Gastrocnemius medialis (tissue), 4 donors: ENCODE measurements around the gene CREBBP. TPM values are rescaled to one million over a fixed set of nuclear protein-coding genes. Genes with fewer than 3 reads are reported as not detected.
A peak's percentile ranks its signal among the peaks of the same experiment; 100 is the strongest.

Experiments
- ATAC-seq, 2 donors: fragments of 150-250 bp; one replicate each; pipeline ENCODE4 v1.9.1; 2016
- DNase-seq, 2 donors: peaks; one replicate each; pipeline ENCODE4 v3.0.0-alpha.2; 2019
- H3K27ac ChIP-seq, 4 donors: fragments of 200-600 bp; sonication (generic); 1 replicate in 1 of 4; 2 replicates in 3 of 4; pipeline ENCODE4 v1.5.1; 2016 to 2018; ENCODE audit warnings: mild to moderate bottlenecking in 2 of 4, moderate library complexity in 1 of 4
- H3K27me3 ChIP-seq, 3 donors: fragments of 200-600 bp; sonication (generic) in 2 of 3; 1 replicate in 1 of 3; 2 replicates in 2 of 3; pipeline versions ENCODE4 v1.5.1 to v1.6.0; 2016 to 2019; ENCODE audit warnings: mild to moderate bottlenecking in 1 of 3, moderate library complexity in 1 of 3
- H3K36me3 ChIP-seq, 2 donors: fragments of 200-600 bp; sonication (generic) in 1 of 2; one replicate each; pipeline ENCODE4 v1.5.1; 2017 to 2018
- H3K4me1 ChIP-seq, 2 donors: fragments of 200-600 bp; sonication (generic) in 1 of 2; one replicate each; pipeline ENCODE4 v1.5.1; 2016 to 2017; ENCODE audit warnings: mild to moderate bottlenecking in 2 of 2
- H3K4me3 ChIP-seq, 4 donors: fragments of 200-600 bp; sonication (generic) in 3 of 4; 1 replicate in 1 of 4; 2 replicates in 3 of 4; pipeline ENCODE4 v1.5.1; 2016 to 2019; ENCODE audit warnings: mild to moderate bottlenecking in 2 of 4
- H3K9me3 ChIP-seq, 3 donors: fragments of 200-600 bp; sonication (generic) in 2 of 3; 1 replicate in 1 of 3; 2 replicates in 2 of 3; pipeline ENCODE4 v1.5.1; 2016 to 2019
- CTCF ChIP-seq, 5 experiments: fragments of 450-650 bp in 3 of 5; fragments of 200-600 bp in 2 of 5; sonication (generic) in 2 of 5; IDR thresholded peaks in 4 of 5; conservative IDR thresholded peaks in 1 of 5; 1 replicate in 4 of 5; 2 replicates in 1 of 5; pipeline ENCODE4 v1.5.1; 2016 to 2019; ENCODE audit warnings: antibody characterized with exemption in 5 of 5, mild to moderate bottlenecking in 3 of 5, moderate library complexity in 3 of 5
- POLR2A ChIP-seq, 2 donors: fragments of 450-650 bp; IDR thresholded peaks; one replicate each; pipeline ENCODE4 v1.6.1; 2017; ENCODE audit warnings: antibody characterized with exemption in 2 of 2, mild to moderate bottlenecking in 2 of 2, moderate library complexity in 2 of 2
- in situ Hi-C, 4 donors: fragments of 200-750 bp; cut with MboI; loops; one replicate each; pipeline versions ENCODE4 v1.15.0 to v1.8.0; 2017; ENCODE audit warnings: low sequenced_read_pairs in 4 of 4
- intact Hi-C: fragments of 100-400 bp; cut with DNase I; formaldehyde crosslinking; loops from one replicate; pipeline ENCODE4 v1.15.1; 2023; ENCODE audit warnings: low total_unique reads
- total RNA-seq, 4 donors: library from RNA; depleted of rRNA; stranded (reverse); fragments of >200 nt; gene quantifications; one replicate each; pipeline versions ENCODE4 v1.1.0 to v1.2.3, GENCODE V29; 2016

Gene CREBBP
- total RNA-seq, 4 donors from 2014 or later = 39.8 to 61.3 (median 53.5) TPM

- no peaks in the 10 kb centered on the region for H3K9me3 ChIP-seq
- in situ Hi-C loops (no loop called here), intact Hi-C loops (no loop called here)
- H3K4me1 ChIP-seq = peaks cover 32% of the 10 kb centered on the region in 2 donors
- no peaks in the 10 kb centered on the region for H3K27me3 ChIP-seq
- H3K27ac ChIP-seq = peak overlapping the region in 3 of 4 donors; percentile 51 to 70 (median 55)
- peaks cover 0 to 61% of the 10 kb centered on the region in 2 donors for H3K36me3 ChIP-seq
- DNase-seq = no peak
- H3K4me3 ChIP-seq = no peak overlapping the region
- TF ChIP-seq POLR2A (IDR thresholded peaks at IDR 0.05) = no peak
- TF ChIP-seq CTCF (IDR thresholded peaks at IDR 0.05 in 4 of 5, conservative IDR thresholded peaks at IDR 0.05 in 1 of 5) = no peak
- no peak for ATAC-seq
Observed at GRCh38 chr16:3754081-3754703, 126.3 kb downstream of the CREBBP start.

- TF ChIP-seq CTCF (IDR thresholded peaks at IDR 0.05 in 4 of 5, conservative IDR thresholded peaks at IDR 0.05 in 1 of 5) (peak; percentile 26 to 57 (median 35)), POLR2A (IDR thresholded peaks at IDR 0.05) (no peak)
- Histone ChIP-seq H3K4me1 (peaks cover 32 to 37% of the 10 kb centered on the region in 2 donors), H3K27ac (peak overlapping the region; percentile 35 to 70 (median 53)), H3K9me3 (no peaks in the 10 kb centered on the region), H3K4me3 (no peak overlapping the region), H3K36me3 (peaks cover 0 to 55% of the 10 kb centered on the region in 2 donors), H3K27me3 (no peaks in the 10 kb centered on the region)
- ATAC-seq = peak; percentile 77 to 81
- in situ Hi-C loops = no loop called here
- DNase-seq = peak; percentile 66 to 74
- intact Hi-C loops = loop anchor here (2.0 kb wide), 2 partner anchors 36 to 62 kb away; partner anchors contain the start of gene TRAP1
Observed at GRCh38 chr16:3752984-3753383, 127.5 kb downstream of the CREBBP start.

- Histone ChIP-seq H3K4me3 (no peak overlapping the region), H3K27me3 (no peaks in the 10 kb centered on the region), H3K36me3 (peaks cover 0 to 47% of the 10 kb centered on the region in 2 donors), H3K9me3 (no peaks in the 10 kb centered on the region), H3K4me1 (peaks cover 32 to 37% of the 10 kb centered on the region in 2 donors), H3K27ac (no peak overlapping the region)
- intact Hi-C loops = loop anchor here (2.0 kb wide), 2 partner anchors 35 to 61 kb away; partner anchors contain the start of gene TRAP1
- DNase-seq (no peak), ATAC-seq (no peak)
- in situ Hi-C loops = no loop called here
- no peak for TF ChIP-seq CTCF (IDR thresholded peaks at IDR 0.05 in 4 of 5, conservative IDR thresholded peaks at IDR 0.05 in 1 of 5)
- TF ChIP-seq POLR2A (IDR thresholded peaks at IDR 0.05) = no peak
Observed at GRCh38 chr16:3751878-3752277, 128.6 kb downstream of the CREBBP start.

- DNase-seq (peak; percentile 37 to 70), ATAC-seq (peak; percentile 61 to 68)
- in situ Hi-C loops (no loop called here), intact Hi-C loops (no loop called here)
- no peak overlapping the region for H3K4me3 ChIP-seq
- peaks cover 0 to 54% of the 10 kb centered on the region in 2 donors for H3K36me3 ChIP-seq
- no peak for TF ChIP-seq CTCF (IDR thresholded peaks at IDR 0.05 in 4 of 5, conservative IDR thresholded peaks at IDR 0.05 in 1 of 5)
- TF ChIP-seq POLR2A (IDR thresholded peaks at IDR 0.05) = no peak
- no peaks in the 10 kb centered on the region for H3K9me3 ChIP-seq
- H3K4me1 ChIP-seq = peaks cover 32 to 46% of the 10 kb centered on the region in 2 donors
- peak overlapping the region; percentile 68 to 83 (median 74) for H3K27ac ChIP-seq
- no peaks in the 10 kb centered on the region for H3K27me3 ChIP-seq
Observed at GRCh38 chr16:3748307-3748706, 132.2 kb downstream of the CREBBP start.
